A549 (cell line): ENCODE results near the gene PRR23A.

Source experiments
- CBX8 ChIP-seq: fragments of 200-600 bp; sonication (generic); IDR thresholded peaks from 2 replicates; pipeline ENCODE4 v1.6.1; 2016
- CEBPB ChIP-seq, 2 experiments: fragments of >200 bp in 1 of 2; sonication (Bioruptor Twin) in 1 of 2; formaldehyde crosslinking in 1 of 2; IDR thresholded peaks; 2 replicates each; pipeline ENCODE4 v1.6.1; 2012 to 2016
- CTCF ChIP-seq: fragments of >200 bp; sonication (Bioruptor Twin); formaldehyde crosslinking; IDR thresholded peaks from 3 replicates; pipeline ENCODE4 v1.5.1; 2016
- GATA3 ChIP-seq: IDR thresholded peaks from 2 replicates; pipeline ENCODE4 v1.6.1; 2012; ENCODE audit warnings: borderline replicate concordance
- HDAC2 ChIP-seq: fragments of 200-600 bp; sonication (generic); IDR thresholded peaks from 2 replicates; pipeline ENCODE4 v1.6.1; 2016
- JUN ChIP-seq, 2 experiments: fragments of >200 bp; sonication (Bioruptor Twin); formaldehyde crosslinking; IDR thresholded peaks; 2 replicates in 1 of 2; 3 replicates in 1 of 2; pipeline ENCODE4 v1.6.1; 2016 to 2017
- JUNB ChIP-seq: fragments of >200 bp; sonication (Bioruptor Twin); formaldehyde crosslinking; IDR thresholded peaks from 2 replicates; pipeline ENCODE4 v1.6.1; 2016
- MAFK ChIP-seq: fragments of 450-650 bp; IDR thresholded peaks from 2 replicates; pipeline ENCODE4 v1.6.1; 2014; ENCODE audit not compliant: partially characterized antibody
- NR3C1 ChIP-seq: fragments of >200 bp; sonication (Bioruptor Twin); formaldehyde crosslinking; IDR thresholded peaks from 3 replicates; pipeline ENCODE4 v1.6.1; 2017
- PBX3 ChIP-seq: IDR thresholded peaks from 2 replicates; pipeline ENCODE4 v1.6.1; 2012
- POLR2A ChIP-seq: IDR thresholded peaks from 2 replicates; pipeline ENCODE4 v1.6.1; 2012; ENCODE audit warnings: mild to moderate bottlenecking, low read length
- RCOR1 ChIP-seq: fragments of 150-350 bp; IDR thresholded peaks from 2 replicates; pipeline ENCODE4 v1.6.1; 2014; ENCODE audit warnings: antibody characterized with exemption, low read length, low read depth
- RFX5 ChIP-seq: fragments of 450-650 bp; IDR thresholded peaks from 2 replicates; pipeline ENCODE4 v1.7.1; 2014; ENCODE audit warnings: antibody characterized with exemption, mild to moderate bottlenecking, moderate library complexity
- SREBF2 ChIP-seq: fragments of 450-650 bp; IDR thresholded peaks from 2 replicates; pipeline ENCODE4 v1.6.1; 2014; ENCODE audit warnings: mild to moderate bottlenecking, moderate library complexity

- TF ChIP-seq POLR2A (no peak), CTCF (no peak), SREBF2 (no peak), RCOR1 (no peak), RFX5 (no peak), HDAC2 (no peak), MAFK (no peak), CBX8 (no peak), JUNB (no peak), JUN (IDR thresholded peaks at IDR 0.05) (no peak), CEBPB (IDR thresholded peaks at IDR 0.05) (no peak), NR3C1 (no peak), GATA3 (no peak), PBX3 (no peak)
Measured at GRCh38 chr3:138984816-138985215, 21.3 kb downstream of the PRR23A start.
